CD4-positive, CD25-positive, alpha-beta regulatory T cell (primary cell): ENCODE measurements around the gene LRCH3. TPM values are rescaled to one million over a fixed set of nuclear protein-coding genes. Genes with fewer than 3 reads are reported as not detected.
"Not testable (repeated sequence)": the region's sequence is repeated elsewhere in the genome, so short reads cannot be mapped to it uniquely, and the experiment has no call there.

Experiments
- ATAC-seq, 2 donors: fragments of 150-1000 bp; cut with Tn5 transposase; one replicate each; pipeline ENCODE4 v1.10.0; 2021; ENCODE audit warnings: low read depth in 2 of 2, moderate number of reproducible peaks in 2 of 2, moderate library complexity in 1 of 2
- DNase-seq, 3 donors: peaks; one replicate each; pipeline versions ENCODE4 v3.0.0 to v3.0.0-alpha.2; 2012 to 2022; ENCODE audit warnings: mixed read lengths in 1 of 3
- H3K27ac ChIP-seq: one replicate; pipeline ENCODE4 v1.7.0; 2013; ENCODE audit warnings: mild to moderate bottlenecking, low read length; ENCODE audit not compliant: insufficient read depth, poor library complexity, severe bottlenecking
- H3K27me3 ChIP-seq: one replicate; pipeline ENCODE4 v1.7.0; 2013; ENCODE audit warnings: low read length; ENCODE audit not compliant: control insufficient read depth, insufficient read depth
- H3K36me3 ChIP-seq: one replicate; pipeline ENCODE4 v1.7.0; 2013; ENCODE audit warnings: mild to moderate bottlenecking, low read length, moderate library complexity; ENCODE audit not compliant: control insufficient read depth, insufficient read depth
- H3K4me1 ChIP-seq: 2 replicates; pipeline ENCODE4 v1.7.0; 2013; ENCODE audit warnings: mild to moderate bottlenecking, low read length; ENCODE audit not compliant: insufficient read depth, control insufficient read depth, poor library complexity, severe bottlenecking
- H3K4me3 ChIP-seq: one replicate; pipeline ENCODE4 v1.7.0; 2013; ENCODE audit warnings: low read depth, mild to moderate bottlenecking, low read length, moderate library complexity
- H3K9me3 ChIP-seq, 2 experiments: 1 replicate in 1 of 2; 2 replicates in 1 of 2; pipeline ENCODE4 v1.7.0; 2013; ENCODE audit warnings: low read length in 2 of 2, mild to moderate bottlenecking in 1 of 2, moderate library complexity in 1 of 2; ENCODE audit not compliant: control insufficient read depth in 2 of 2
- H3K27ac Mint-ChIP-seq, 3 donors: one replicate each; pipeline ENCODE4 v1.8.0; 2020 to 2022; ENCODE audit warnings: mild to moderate bottlenecking in 3 of 3, mixed read lengths in 3 of 3, moderate library complexity in 2 of 3
- H3K27me3 Mint-ChIP-seq: one replicate; pipeline ENCODE4 v1.8.0; 2022; ENCODE audit warnings: mild to moderate bottlenecking, mixed read lengths
- H3K36me3 Mint-ChIP-seq: one replicate; pipeline ENCODE4 v1.8.0; 2020; ENCODE audit warnings: mixed read lengths
- H3K4me1 Mint-ChIP-seq, 4 donors: one replicate each; pipeline ENCODE4 v1.8.0; 2020 to 2022; ENCODE audit warnings: mixed read lengths in 4 of 4, mild to moderate bottlenecking in 1 of 4
- H3K4me3 Mint-ChIP-seq, 4 donors: one replicate each; pipeline ENCODE4 v1.8.0; 2020 to 2022; ENCODE audit warnings: mild to moderate bottlenecking in 4 of 4, mixed read lengths in 4 of 4, moderate library complexity in 3 of 4
- H3K9me3 Mint-ChIP-seq, 7 donors: one replicate each; pipeline ENCODE4 v1.8.0; 2020 to 2022; ENCODE audit warnings: mixed read lengths in 7 of 7, mild to moderate bottlenecking in 3 of 7, moderate library complexity in 2 of 7
- polyA plus RNA-seq, 4 donors: library from polyadenylated mRNA; unstranded; fragments of 300-500 nt; fragmentation: Illumina TruSeq; gene quantifications; one replicate each; pipeline ENCODE4 v1.2.3, GENCODE V29; 2021
- total RNA-seq: library from RNA; stranded (reverse); gene quantifications from one replicate; pipeline ENCODE4 v1.2.3, GENCODE V29; 2022

Gene LRCH3
- total and polyA plus RNA-seq, 5 donors from 2014 or later = 12.2 to 66.1 (median 17.5) TPM

DNA sequence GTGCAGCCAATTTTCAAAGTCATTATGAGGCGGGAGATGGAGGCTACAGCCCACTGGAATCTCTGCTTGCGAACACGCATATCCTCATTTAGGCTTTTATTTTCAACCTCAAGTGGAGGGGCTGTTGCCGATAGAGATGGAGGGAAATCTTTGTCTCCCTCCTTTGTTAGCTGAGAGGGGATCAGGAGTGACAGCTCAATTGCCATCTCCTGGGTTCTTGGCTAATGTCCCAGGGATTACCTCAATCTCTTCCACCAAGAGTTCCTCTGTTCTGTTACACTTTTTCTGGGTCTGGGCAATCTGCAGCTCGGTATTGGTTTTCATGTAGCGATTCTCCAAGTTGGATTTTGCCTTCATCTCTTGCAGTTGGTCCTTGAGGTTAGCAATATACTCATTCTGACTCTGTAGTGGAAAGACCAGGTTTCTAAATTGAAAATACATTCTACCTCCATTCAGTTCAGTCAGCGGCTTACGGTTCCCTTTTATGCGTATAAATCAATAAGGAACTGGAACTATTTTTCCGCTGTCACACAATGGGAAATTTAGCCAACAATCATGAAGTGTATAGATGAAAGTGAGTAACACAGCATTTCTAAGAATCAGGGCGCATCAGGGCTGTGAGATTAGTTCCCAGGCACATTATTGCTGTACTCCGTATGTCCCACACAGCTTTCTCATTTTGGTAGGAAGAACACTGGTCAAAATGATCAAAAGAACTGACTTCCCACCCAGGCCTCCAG is 122.8 kb downstream of the LRCH3 start:
- no peak for ATAC-seq
- H3K4me1 ChIP-seq = no peaks in the 10 kb centered on the region
- H3K4me3 ChIP-seq = no peak overlapping the region
- H3K9me3 ChIP-seq = no peaks in the 10 kb centered on the region
- Mint-ChIP-seq H3K27ac (no peak overlapping the region), H3K9me3 (no peaks in the 10 kb centered on the region), H3K36me3 (no peaks in the 10 kb centered on the region), H3K4me3 (no peak overlapping the region), H3K4me1 (no peaks in the 10 kb centered on the region), H3K27me3 (no peaks in the 10 kb centered on the region)
- H3K36me3 ChIP-seq = no peaks in the 10 kb centered on the region
- H3K27me3 ChIP-seq = no peaks in the 10 kb centered on the region
- H3K27ac ChIP-seq = no peak overlapping the region
- DNase-seq = no peak

DNA sequence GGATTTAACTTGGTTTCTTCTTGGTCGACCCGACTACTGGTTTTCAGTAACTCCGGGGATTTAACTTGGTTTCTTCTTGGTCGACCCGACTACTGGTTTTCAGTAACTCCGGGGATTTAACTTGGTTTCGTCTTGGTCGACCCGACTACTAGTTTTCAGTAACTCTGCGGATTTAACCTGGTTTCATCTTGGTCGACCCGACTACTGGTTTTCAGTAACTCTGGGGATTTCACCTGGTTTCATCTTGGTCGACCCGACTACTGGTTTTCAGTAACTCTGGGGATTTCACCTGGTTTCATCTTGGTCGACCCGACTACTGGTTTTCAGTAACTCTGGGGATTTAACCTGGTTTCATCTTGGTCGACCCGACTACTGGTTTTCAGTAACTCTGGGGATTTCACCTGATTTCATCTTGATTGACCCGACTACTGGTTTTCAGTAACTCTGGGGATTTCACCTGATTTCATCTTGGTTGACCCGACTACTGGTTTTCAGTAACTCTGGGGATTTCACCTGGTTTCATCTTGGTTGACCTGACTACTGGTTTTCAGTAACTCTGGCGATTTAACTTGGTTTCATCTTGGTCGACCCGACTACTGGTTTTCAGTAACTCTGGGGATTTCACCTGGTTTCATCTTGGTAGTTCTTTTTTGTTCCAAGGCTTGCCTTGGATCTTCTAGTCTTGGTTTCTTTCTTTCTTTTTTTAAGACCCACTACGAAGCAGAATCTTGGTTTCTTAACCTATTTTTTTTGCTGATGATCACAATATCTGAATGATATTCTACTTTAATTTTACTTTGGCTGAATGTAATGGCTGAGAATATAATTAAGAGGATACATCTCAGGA is 130.6 kb downstream of the LRCH3 start:
- ATAC-seq, H3K27me3 Mint-ChIP-seq, H3K9me3 Mint-ChIP-seq: not testable (repeated sequence)

DNA sequence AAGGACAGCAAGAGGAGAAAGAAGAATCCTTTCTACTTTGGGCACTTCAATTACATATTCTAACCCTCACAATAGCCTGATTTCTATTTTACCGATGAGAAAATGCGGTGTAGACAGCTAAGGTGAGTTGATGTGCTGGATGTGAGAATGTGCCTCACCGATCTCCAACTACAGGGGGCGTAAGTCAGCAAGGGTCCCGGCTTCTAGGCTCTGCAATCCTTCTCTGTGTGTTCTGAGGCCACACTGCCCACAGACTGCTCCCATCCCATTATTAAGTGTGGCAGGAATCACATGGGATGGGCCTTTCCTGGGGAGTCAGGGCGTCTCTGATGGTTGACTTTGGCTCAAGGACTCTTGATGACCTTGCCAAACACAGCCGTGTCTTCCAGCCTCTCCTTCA is 135.4 kb downstream of the LRCH3 start:
- Mint-ChIP-seq H3K4me1 (no peaks in the 10 kb centered on the region), H3K9me3 (peaks cover 0 to 4% (median 1%) of the 10 kb centered on the region in 7 donors), H3K27me3 (no peaks in the 10 kb centered on the region), H3K36me3 (peaks cover 31% of the 10 kb centered on the region), H3K4me3 (no peak overlapping the region), H3K27ac (no peak overlapping the region)
- Histone ChIP-seq H3K36me3 (no peaks in the 10 kb centered on the region), H3K27me3 (no peaks in the 10 kb centered on the region), H3K9me3 (no peaks in the 10 kb centered on the region), H3K4me1 (no peaks in the 10 kb centered on the region), H3K27ac (no peak overlapping the region), H3K4me3 (no peak overlapping the region)
- ATAC-seq (no peak), DNase-seq (no peak)

More for the DNA sequence above, 130.6 kb downstream of the LRCH3 start:
- not testable (repeated sequence) for DNase-seq, H3K27ac ChIP-seq, H3K27ac Mint-ChIP-seq, H3K36me3 ChIP-seq, H3K4me3 ChIP-seq, H3K27me3 ChIP-seq, H3K4me1 Mint-ChIP-seq, H3K4me3 Mint-ChIP-seq, H3K4me1 ChIP-seq, H3K9me3 ChIP-seq
- H3K36me3 Mint-ChIP-seq = peaks cover 18% of the 10 kb centered on the region

GRCh38 chr3:197927578-197927977 is 136.5 kb downstream of the LRCH3 start:
- not testable (repeated sequence) for H3K4me1 ChIP-seq, H3K36me3 ChIP-seq, H3K9me3 Mint-ChIP-seq, H3K4me1 Mint-ChIP-seq, H3K27me3 Mint-ChIP-seq, H3K9me3 ChIP-seq, H3K27ac ChIP-seq, H3K4me3 ChIP-seq, DNase-seq, ATAC-seq, H3K27me3 ChIP-seq, H3K27ac Mint-ChIP-seq, H3K4me3 Mint-ChIP-seq
- peaks cover 26% of the 10 kb centered on the region for H3K36me3 Mint-ChIP-seq

DNA sequence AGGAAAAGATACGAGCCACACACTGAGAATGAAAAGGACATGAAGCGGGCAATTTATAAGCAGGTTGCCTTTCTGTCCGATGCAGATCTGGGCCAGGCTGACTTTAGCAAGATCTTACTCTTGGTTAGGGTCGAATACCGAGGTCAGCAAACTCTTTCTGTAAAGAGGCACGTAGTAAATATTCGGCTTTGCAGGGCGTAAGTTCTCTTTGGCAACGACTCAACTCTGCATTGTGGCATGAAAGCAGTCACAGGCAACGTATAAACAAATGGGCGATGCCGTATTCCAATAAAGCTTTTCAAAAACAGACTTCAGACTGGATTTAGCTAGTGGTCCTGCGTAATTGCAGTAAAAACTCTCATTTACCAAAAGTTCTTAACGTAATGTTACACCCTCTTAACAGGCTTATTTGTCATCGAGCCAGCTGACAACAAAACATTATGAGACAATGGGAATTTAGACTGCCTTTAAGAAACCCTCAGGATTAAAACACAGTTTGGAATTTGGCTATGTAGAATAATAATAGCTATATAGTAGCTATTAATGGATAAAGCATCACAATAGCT is 145.8 kb downstream of the LRCH3 start:
- no peaks in the 10 kb centered on the region for H3K9me3 Mint-ChIP-seq
- H3K36me3 Mint-ChIP-seq = peaks cover 4% of the 10 kb centered on the region
- no peak overlapping the region for H3K4me3 ChIP-seq
- no peak for ATAC-seq
- H3K27me3 ChIP-seq = no peaks in the 10 kb centered on the region
- no peak overlapping the region for H3K27ac ChIP-seq
- H3K27me3 Mint-ChIP-seq = no peaks in the 10 kb centered on the region
- H3K4me1 Mint-ChIP-seq = no peaks in the 10 kb centered on the region
- no peaks in the 10 kb centered on the region for H3K4me1 ChIP-seq
- H3K9me3 ChIP-seq = no peaks in the 10 kb centered on the region
- no peaks in the 10 kb centered on the region for H3K36me3 ChIP-seq
- DNase-seq = no peak
- no peak overlapping the region for H3K27ac Mint-ChIP-seq
- peak overlapping the region in 1 of 4 donors; percentile 23 for H3K4me3 Mint-ChIP-seq

Other genes with a start within 250 kb of the LRCH3 start
- 20.3 TPM for gene BDH1, start 235.3 kb upstream of the LRCH3 start, total RNA-seq
- 10 to 100 TPM; 13.5 to 29.8 (median 22.2) TPM for gene BDH1, start 235.3 kb upstream of the LRCH3 start, polyA plus RNA-seq
- gene RUBCN, start 54.4 kb upstream of the LRCH3 start, total RNA-seq = 58.5 TPM
- 10 to 100 TPM; 17.5 to 28.2 (median 19.5) TPM for gene RUBCN, start 54.4 kb upstream of the LRCH3 start, polyA plus RNA-seq
- 42.2 TPM for gene FYTTD1, start 41.4 kb upstream of the LRCH3 start, total RNA-seq
- 10 to 100 TPM; 75.5 to 91.0 (median 85.8) TPM for gene FYTTD1, start 41.4 kb upstream of the LRCH3 start, polyA plus RNA-seq
- 1,211 TPM for gene RPL35A, start 158.9 kb downstream of the LRCH3 start, total RNA-seq
- gene RPL35A, start 158.9 kb downstream of the LRCH3 start, polyA plus RNA-seq = 1,000 to 10,000 TPM; 1,609 to 2,226 (median 1,937) TPM
- 2.5 TPM for gene LMLN, start 169.0 kb downstream of the LRCH3 start, total RNA-seq
- 1 to 10 TPM in 3 of 4 donors, under 1 TPM in 1; 0.57 to 2.3 (median 1.4) TPM for gene LMLN, start 169.0 kb downstream of the LRCH3 start, polyA plus RNA-seq